MM.1S (cell line): ENCODE measurements around the gene TBL1X.

Experiments used
- EZH2phosphoT487 ChIP-seq: fragments of 300-600 bp; sonication (generic); IDR thresholded peaks from 2 replicates; pipeline ENCODE4 v1.6.1; 2018; ENCODE audit warnings: antibody characterized with exemption, low read length
- TF ChIP-seq, protein P1 (sequence below): fragments of 300-600 bp; sonication (generic); IDR thresholded peaks from 2 replicates; pipeline ENCODE4 v1.5.1; 2016; ENCODE audit warnings: antibody characterized with exemption, low read length, mixed read lengths

DNA sequence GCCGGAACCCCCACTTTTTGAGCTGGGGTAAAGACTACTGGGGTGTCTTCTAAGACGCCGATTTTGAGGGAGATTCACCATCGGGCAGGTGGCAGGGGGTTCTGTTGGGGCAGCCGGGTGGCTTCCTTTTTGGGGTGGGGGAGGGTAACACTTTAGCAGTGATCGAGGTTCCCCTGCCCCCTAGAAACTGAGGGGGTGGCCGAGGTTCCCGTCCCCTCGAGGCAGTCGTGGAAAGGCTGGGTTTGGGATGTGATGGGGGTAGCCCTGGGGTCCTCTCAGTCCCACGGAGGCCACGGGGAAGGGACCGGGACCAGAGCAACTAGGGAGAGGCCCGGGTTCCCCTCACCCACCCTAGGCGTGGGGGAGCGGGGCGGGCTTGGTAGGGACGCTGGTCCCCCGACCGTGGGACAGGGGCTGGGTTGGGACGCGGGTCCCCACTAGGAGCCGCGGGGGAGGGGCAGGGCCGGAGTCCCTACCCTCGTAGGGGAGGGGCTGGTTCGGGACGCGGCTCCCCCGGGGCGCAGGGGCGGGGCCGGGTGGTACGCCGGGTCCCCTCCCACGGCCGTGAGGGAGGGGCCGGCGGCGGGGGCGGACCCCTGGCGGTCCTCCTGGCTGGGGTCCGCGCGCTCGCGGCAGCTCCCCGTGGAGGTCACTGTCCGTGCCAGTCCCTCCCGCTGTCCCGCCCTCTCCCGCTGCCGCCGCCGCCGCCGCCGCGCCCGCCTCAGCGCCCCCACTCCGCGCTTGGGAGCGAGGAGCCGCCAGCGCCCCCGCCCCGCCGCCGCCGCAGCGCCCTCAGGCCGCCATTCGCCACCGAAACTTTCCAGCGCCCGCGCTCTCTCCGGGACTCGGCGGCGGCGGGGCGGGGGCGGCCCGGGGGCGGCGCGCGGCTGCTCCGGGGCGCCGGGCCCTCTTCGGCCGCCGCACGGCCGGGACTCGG is at the start of gene TBL1X:
- TF ChIP-seq, protein P1, sequence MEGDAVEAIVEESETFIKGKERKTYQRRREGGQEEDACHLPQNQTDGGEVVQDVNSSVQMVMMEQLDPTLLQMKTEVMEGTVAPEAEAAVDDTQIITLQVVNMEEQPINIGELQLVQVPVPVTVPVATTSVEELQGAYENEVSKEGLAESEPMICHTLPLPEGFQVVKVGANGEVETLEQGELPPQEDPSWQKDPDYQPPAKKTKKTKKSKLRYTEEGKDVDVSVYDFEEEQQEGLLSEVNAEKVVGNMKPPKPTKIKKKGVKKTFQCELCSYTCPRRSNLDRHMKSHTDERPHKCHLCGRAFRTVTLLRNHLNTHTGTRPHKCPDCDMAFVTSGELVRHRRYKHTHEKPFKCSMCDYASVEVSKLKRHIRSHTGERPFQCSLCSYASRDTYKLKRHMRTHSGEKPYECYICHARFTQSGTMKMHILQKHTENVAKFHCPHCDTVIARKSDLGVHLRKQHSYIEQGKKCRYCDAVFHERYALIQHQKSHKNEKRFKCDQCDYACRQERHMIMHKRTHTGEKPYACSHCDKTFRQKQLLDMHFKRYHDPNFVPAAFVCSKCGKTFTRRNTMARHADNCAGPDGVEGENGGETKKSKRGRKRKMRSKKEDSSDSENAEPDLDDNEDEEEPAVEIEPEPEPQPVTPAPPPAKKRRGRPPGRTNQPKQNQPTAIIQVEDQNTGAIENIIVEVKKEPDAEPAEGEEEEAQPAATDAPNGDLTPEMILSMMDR = no peak
- no peak for TF ChIP-seq EZH2phosphoT487
